ENCODE results near the gene TCP11L2. TPM values are rescaled to one million over a fixed set of nuclear protein-coding genes. Genes with fewer than 3 reads are reported as not detected.

Gene TCP11L2
- total RNA-seq, 1 experiment from 2014 or later, result 12.1 TPM

- POLR2A ChIA-PET (ENCODE audit: unreplicated experiment), result no interaction called here
- Histone ChIP-seq H3K36me3 (ENCODE audit: low read depth, low read length) (no peaks in the 10 kb centered on the region), H3K79me2 (ENCODE audit: low read length) (no peaks in the 10 kb centered on the region), H4K20me1 (ENCODE audit: low read length) (no peaks in the 10 kb centered on the region), H3K9ac (ENCODE audit: low read length) (no peak overlapping the region), H3K4me2 (ENCODE audit: low read length) (no peak overlapping the region), H3K27me3 (ENCODE audit: low read length) (no peaks in the 10 kb centered on the region), H3K9me2 (replicated peaks; ENCODE audit: low read length) (no peaks in the 10 kb centered on the region), H3K4me3 (ENCODE audit: low read length) (no peak overlapping the region), H3K9me3 (ENCODE audit: low read length) (no peaks in the 10 kb centered on the region), H3K4me1 (ENCODE audit: insufficient read depth, low read length) (no peaks in the 10 kb centered on the region), H2AFZ (ENCODE audit: low read length) (no peak overlapping the region), H3K27ac (ENCODE audit: low read length) (no peak overlapping the region), H3F3A (ENCODE audit: low read length, unreplicated experiment) (no peaks in the 10 kb centered on the region)
- no peak for DNase-seq
- intact Hi-C loops (cut with micrococcal nuclease), result no loop called here
- BruUV-seq (replicated peaks), result no TSS peak
- no peak for ATAC-seq
- TF ChIP-seq, protein P1, sequence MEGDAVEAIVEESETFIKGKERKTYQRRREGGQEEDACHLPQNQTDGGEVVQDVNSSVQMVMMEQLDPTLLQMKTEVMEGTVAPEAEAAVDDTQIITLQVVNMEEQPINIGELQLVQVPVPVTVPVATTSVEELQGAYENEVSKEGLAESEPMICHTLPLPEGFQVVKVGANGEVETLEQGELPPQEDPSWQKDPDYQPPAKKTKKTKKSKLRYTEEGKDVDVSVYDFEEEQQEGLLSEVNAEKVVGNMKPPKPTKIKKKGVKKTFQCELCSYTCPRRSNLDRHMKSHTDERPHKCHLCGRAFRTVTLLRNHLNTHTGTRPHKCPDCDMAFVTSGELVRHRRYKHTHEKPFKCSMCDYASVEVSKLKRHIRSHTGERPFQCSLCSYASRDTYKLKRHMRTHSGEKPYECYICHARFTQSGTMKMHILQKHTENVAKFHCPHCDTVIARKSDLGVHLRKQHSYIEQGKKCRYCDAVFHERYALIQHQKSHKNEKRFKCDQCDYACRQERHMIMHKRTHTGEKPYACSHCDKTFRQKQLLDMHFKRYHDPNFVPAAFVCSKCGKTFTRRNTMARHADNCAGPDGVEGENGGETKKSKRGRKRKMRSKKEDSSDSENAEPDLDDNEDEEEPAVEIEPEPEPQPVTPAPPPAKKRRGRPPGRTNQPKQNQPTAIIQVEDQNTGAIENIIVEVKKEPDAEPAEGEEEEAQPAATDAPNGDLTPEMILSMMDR (conservative IDR thresholded peaks at IDR 0.05; ENCODE audit: low read depth, low read length), result no peak
- CTCF ChIA-PET, result no interaction called here
Measured at GRCh38 chr12:106273491-106273890, 29.0 kb upstream of the TCP11L2 start.

- CTCF ChIA-PET, result no interaction called here
- Histone ChIP-seq H3K9me2 (replicated peaks; ENCODE audit: low read length) (no peaks in the 10 kb centered on the region), H2AFZ (ENCODE audit: low read length) (no peak overlapping the region), H3K27me3 (ENCODE audit: low read length) (no peaks in the 10 kb centered on the region), H3K4me1 (ENCODE audit: insufficient read depth, low read length) (no peaks in the 10 kb centered on the region), H3K9me3 (ENCODE audit: low read length) (no peaks in the 10 kb centered on the region), H3K4me2 (ENCODE audit: low read length) (no peak overlapping the region), H3K79me2 (ENCODE audit: low read length) (no peaks in the 10 kb centered on the region), H3F3A (ENCODE audit: low read length, unreplicated experiment) (no peaks in the 10 kb centered on the region), H3K4me3 (ENCODE audit: low read length) (no peak overlapping the region), H3K9ac (ENCODE audit: low read length) (no peak overlapping the region), H3K36me3 (ENCODE audit: low read depth, low read length) (no peaks in the 10 kb centered on the region), H4K20me1 (ENCODE audit: low read length) (no peaks in the 10 kb centered on the region), H3K27ac (ENCODE audit: low read length) (no peak overlapping the region)
- DNase-seq (no peak), ATAC-seq (no peak)
- no peak for TF ChIP-seq EZH2 (IDR thresholded peaks at IDR 0.05; ENCODE audit: low read length, unreplicated experiment)
- TF ChIP-seq EZH2phosphoT487 (IDR thresholded peaks at IDR 0.05; ENCODE audit: borderline replicate concordance, low read length), result no peak
- TF ChIP-seq, protein P1 (conservative IDR thresholded peaks at IDR 0.05; ENCODE audit: low read depth, low read length), result no peak
- POLR2A ChIA-PET (ENCODE audit: unreplicated experiment), result no interaction called here
- intact Hi-C loops (cut with micrococcal nuclease), result no loop called here
- BruUV-seq (replicated peaks), result no TSS peak
Measured at GRCh38 chr12:106274012-106274411, 28.5 kb upstream of the TCP11L2 start.

DNA sequence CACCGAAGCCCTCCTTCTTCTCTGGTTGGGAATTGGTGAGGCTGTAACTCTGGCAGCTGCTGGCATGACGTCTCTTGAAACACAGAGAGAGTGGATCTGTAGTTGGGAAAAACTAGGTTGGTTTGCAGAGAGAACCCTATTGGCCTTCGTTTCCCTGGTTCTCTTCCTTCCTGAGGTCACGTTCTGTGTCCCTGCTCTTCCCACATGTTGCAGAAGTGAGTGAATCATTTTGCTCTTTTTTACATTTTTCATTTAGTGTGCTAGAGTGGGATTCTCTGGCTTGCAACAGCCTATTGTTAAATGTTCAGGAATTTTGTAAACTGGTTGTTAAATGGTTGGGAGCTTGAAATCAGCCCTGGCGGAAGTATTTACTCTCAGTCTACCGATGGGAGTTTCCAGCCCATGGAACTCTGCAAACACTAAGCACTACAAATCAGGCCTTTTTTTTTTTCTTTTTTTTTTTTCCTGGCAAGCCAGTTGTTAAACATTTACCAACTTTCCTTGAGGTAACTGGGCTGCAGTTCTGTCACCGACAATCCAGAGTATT, 27.9 kb upstream of the TCP11L2 start:
- Histone ChIP-seq H3K4me1 (ENCODE audit: insufficient read depth, low read length) (no peaks in the 10 kb centered on the region), H3K36me3 (ENCODE audit: low read depth, low read length) (no peaks in the 10 kb centered on the region), H3K79me2 (ENCODE audit: low read length) (no peaks in the 10 kb centered on the region), H3F3A (ENCODE audit: low read length, unreplicated experiment) (no peaks in the 10 kb centered on the region), H3K27ac (ENCODE audit: low read length) (no peak overlapping the region), H3K4me3 (ENCODE audit: low read length) (no peak overlapping the region), H4K20me1 (ENCODE audit: low read length) (no peaks in the 10 kb centered on the region), H3K4me2 (ENCODE audit: low read length) (no peak overlapping the region), H3K9me3 (ENCODE audit: low read length) (no peaks in the 10 kb centered on the region), H3K9ac (ENCODE audit: low read length) (no peak overlapping the region), H3K27me3 (ENCODE audit: low read length) (no peaks in the 10 kb centered on the region), H3K9me2 (replicated peaks; ENCODE audit: low read length) (no peaks in the 10 kb centered on the region), H2AFZ (ENCODE audit: low read length) (no peak overlapping the region)
- ATAC-seq (no peak), DNase-seq (no peak)
- intact Hi-C loops (cut with micrococcal nuclease), result no loop called here
- no TSS peak for BruUV-seq (replicated peaks)
- CTCF ChIA-PET, result no interaction called here
- TF ChIP-seq, protein P1 (conservative IDR thresholded peaks at IDR 0.05; ENCODE audit: low read depth, low read length), result no peak
- TF ChIP-seq EZH2phosphoT487 (IDR thresholded peaks at IDR 0.05; ENCODE audit: borderline replicate concordance, low read length) (no peak), EZH2 (IDR thresholded peaks at IDR 0.05; ENCODE audit: low read length, unreplicated experiment) (no peak)
- POLR2A ChIA-PET (ENCODE audit: unreplicated experiment), result no interaction called here

Measured in PC-3 (cell line).